IPS DF 4.7 (cell line): ENCODE results near the gene CBLN3.

Experiments used
- DNase-seq: peaks from one replicate; pipeline ENCODE4 v3.0.0-alpha.2; 2013; ENCODE audit warnings: low spot score; ENCODE audit errors: extremely low read depth

CBLN3 gene

GRCh38 chr14:24382064-24382371 is 47.5 kb downstream of the CBLN3 start:
- DNase-seq = no peak

GRCh38 chr14:24381363-24382063 is 48.0 kb downstream of the CBLN3 start:
- no peak for DNase-seq

- DNase-seq = no peak
Observed at GRCh38 chr14:24379907-24380730, 49.3 kb downstream of the CBLN3 start.

GRCh38 chr14:24378981-24379906 is 50.2 kb downstream of the CBLN3 start:
- no peak for DNase-seq

- no peak for DNase-seq
Observed at GRCh38 chr14:24378327-24378726, 51.1 kb downstream of the CBLN3 start.

GRCh38 chr14:24377657-24378056 is 51.8 kb downstream of the CBLN3 start:
- DNase-seq = no peak

GRCh38 chr14:24377126-24377525 is 52.3 kb downstream of the CBLN3 start:
- no peak for DNase-seq
